ENCODE data around the gene AP2S1.
"Not testable (repeated sequence)": the region's sequence is repeated elsewhere in the genome, so short reads cannot be mapped to it uniquely, and the experiment has no call there.

AP2S1 gene

GRCh38 chr19:46880431-46880830 is 29.8 kb upstream of the AP2S1 start:
- H3K27ac Mint-ChIP-seq, result no peak overlapping the region
- H3K9me3 Mint-ChIP-seq, result no peaks in the 10 kb centered on the region
- peaks cover 4 to 5% of the 10 kb centered on the region in 2 donors for H3K36me3 Mint-ChIP-seq
- no peak for ATAC-seq (replicated peaks)
- no peak overlapping the region for H3K4me3 Mint-ChIP-seq
- peaks cover 4 to 5% of the 10 kb centered on the region in 2 donors for H3K4me1 Mint-ChIP-seq
- no peaks in the 10 kb centered on the region for H3K27me3 Mint-ChIP-seq
- no peak for DNase-seq

DNA sequence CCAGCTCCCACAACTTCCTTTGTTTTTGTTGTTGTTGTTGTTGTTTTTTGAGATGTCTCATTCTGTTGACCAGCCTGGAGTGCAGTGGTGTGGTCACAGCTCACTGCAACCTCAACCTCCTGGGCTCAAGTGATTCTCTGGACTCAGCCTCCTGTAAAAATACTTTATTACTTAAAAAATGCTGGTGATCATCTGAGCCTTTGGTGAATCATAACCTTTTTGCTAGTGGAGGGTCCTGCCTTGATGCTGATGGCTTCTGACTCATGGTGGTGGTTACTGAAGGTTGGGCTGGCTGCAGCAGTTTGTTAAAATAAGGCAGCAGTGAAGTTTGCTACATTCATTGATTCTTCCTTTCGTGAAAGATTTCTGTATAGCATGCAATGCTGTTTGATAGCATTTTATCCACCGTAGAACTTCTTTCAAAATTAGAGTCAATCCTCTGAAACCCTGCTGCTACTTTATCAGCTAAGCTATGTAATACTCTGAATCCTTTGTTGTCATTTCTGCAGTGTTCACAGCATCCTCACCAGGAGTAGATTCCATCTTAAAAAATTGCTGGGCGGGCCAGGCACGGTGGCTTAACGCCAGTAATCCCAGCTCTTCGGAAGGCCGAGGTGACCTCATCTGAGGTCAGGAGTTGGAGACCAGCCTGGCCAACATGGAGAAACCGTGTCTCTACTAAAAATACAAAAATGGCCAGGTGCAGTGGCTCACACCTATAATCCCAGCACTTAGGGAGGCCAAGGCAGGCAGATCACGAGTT is 28.1 kb upstream of the AP2S1 start:
- ATAC-seq (replicated peaks), result no peak
- no peaks in the 10 kb centered on the region for H3K9me3 Mint-ChIP-seq
- H3K36me3 Mint-ChIP-seq, result peaks cover 4 to 8% of the 10 kb centered on the region in 2 donors
- no peak for DNase-seq
- no peak overlapping the region for H3K27ac Mint-ChIP-seq
- H3K4me3 Mint-ChIP-seq, result no peak overlapping the region
- no peaks in the 10 kb centered on the region for H3K27me3 Mint-ChIP-seq
- peaks cover 4 to 5% of the 10 kb centered on the region in 2 donors for H3K4me1 Mint-ChIP-seq

DNA sequence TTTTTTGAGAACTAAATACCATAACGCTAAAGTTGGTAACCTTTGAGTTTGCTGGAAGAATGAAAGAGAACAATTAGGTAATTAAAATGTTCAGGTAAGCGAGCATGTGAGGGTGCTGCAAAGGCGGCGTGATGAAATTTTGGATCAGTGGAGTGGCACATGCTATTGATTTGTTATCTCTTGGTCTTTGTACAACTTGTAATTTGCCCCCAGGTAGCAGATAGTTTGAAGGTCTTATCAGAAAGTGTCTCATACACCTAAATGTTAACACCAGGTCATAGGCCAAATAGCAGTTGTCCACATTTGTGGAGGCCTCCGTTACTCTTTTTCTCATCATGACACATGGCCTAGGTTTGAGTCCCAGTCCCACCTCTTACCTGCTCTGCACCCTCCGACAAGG is 25.0 kb upstream of the AP2S1 start:
- Mint-ChIP-seq H3K27me3 (no peaks in the 10 kb centered on the region), H3K4me3 (no peak overlapping the region), H3K4me1 (no peaks in the 10 kb centered on the region), H3K27ac (no peak overlapping the region), H3K9me3 (no peaks in the 10 kb centered on the region), H3K36me3 (peaks cover 3 to 10% of the 10 kb centered on the region in 2 donors)
- DNase-seq, result no peak
- no peak for ATAC-seq (replicated peaks)

- no peak for ATAC-seq (replicated peaks)
- peaks cover 3 to 10% of the 10 kb centered on the region in 2 donors for H3K36me3 Mint-ChIP-seq
- no peak overlapping the region for H3K27ac Mint-ChIP-seq
- no peak for DNase-seq
- no peaks in the 10 kb centered on the region for H3K9me3 Mint-ChIP-seq
- H3K4me1 Mint-ChIP-seq, result no peaks in the 10 kb centered on the region
- H3K4me3 Mint-ChIP-seq, result no peak overlapping the region
- H3K27me3 Mint-ChIP-seq, result no peaks in the 10 kb centered on the region
Observed at GRCh38 chr19:46875234-46875633, 24.6 kb upstream of the AP2S1 start.

GRCh38 chr19:46872967-46873366 is 22.3 kb upstream of the AP2S1 start:
- Mint-ChIP-seq H3K4me1 (peaks cover 5 to 13% of the 10 kb centered on the region in 2 donors), H3K9me3 (no peaks in the 10 kb centered on the region), H3K27me3 (no peaks in the 10 kb centered on the region), H3K36me3 (peaks cover 3 to 8% of the 10 kb centered on the region in 2 donors), H3K27ac (peak overlapping the region; percentile 6), H3K4me3 (no peak overlapping the region)
- ATAC-seq (replicated peaks) (no peak), DNase-seq (no peak)

GRCh38 chr19:46871173-46871572 is 20.5 kb upstream of the AP2S1 start:
- not testable (repeated sequence) for DNase-seq; H3K4me3 Mint-ChIP-seq; ATAC-seq (replicated peaks); H3K36me3 Mint-ChIP-seq; H3K27me3 Mint-ChIP-seq; H3K27ac Mint-ChIP-seq; H3K9me3 Mint-ChIP-seq
- peaks cover 15 to 31% of the 10 kb centered on the region in 2 donors for H3K4me1 Mint-ChIP-seq

GRCh38 chr19:46868025-46868802 is 17.6 kb upstream of the AP2S1 start:
- no peaks in the 10 kb centered on the region for H3K27me3 Mint-ChIP-seq
- no peak for DNase-seq
- ATAC-seq (replicated peaks), result no peak
- no peak overlapping the region for H3K4me3 Mint-ChIP-seq
- no peaks in the 10 kb centered on the region for H3K9me3 Mint-ChIP-seq
- peaks cover 10 to 14% of the 10 kb centered on the region in 2 donors for H3K36me3 Mint-ChIP-seq
- no peak overlapping the region for H3K27ac Mint-ChIP-seq
- peaks cover 19 to 34% of the 10 kb centered on the region in 2 donors for H3K4me1 Mint-ChIP-seq

DNA sequence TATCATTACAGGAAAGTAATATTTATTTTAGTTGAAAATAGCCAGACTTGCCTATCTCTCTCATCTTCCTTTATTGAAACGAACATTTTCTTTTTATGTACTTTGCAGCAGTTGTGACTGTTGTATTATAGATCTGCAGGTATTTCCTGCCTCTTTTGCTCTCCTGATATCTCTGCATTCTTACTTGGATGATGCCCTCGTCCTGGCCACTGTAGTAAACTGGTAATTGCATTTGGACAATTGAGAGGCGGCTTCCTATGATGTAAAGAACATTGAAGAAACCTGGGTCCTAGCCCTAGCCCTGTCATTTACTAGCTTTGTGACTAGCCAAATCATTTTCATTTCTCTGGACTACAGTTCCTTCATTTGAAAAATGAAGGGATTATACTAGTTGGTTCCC is 16.5 kb upstream of the AP2S1 start:
- DNase-seq, result no peak
- ATAC-seq (replicated peaks), result no peak
- Mint-ChIP-seq H3K27ac (no peak overlapping the region), H3K27me3 (no peaks in the 10 kb centered on the region), H3K9me3 (no peaks in the 10 kb centered on the region), H3K4me1 (peaks cover 19 to 34% of the 10 kb centered on the region in 2 donors), H3K36me3 (peaks cover 5 to 11% of the 10 kb centered on the region in 2 donors), H3K4me3 (no peak overlapping the region)

- no peak overlapping the region for H3K27ac Mint-ChIP-seq
- H3K9me3 Mint-ChIP-seq, result no peaks in the 10 kb centered on the region
- DNase-seq, result no peak
- H3K4me3 Mint-ChIP-seq, result no peak overlapping the region
- no peaks in the 10 kb centered on the region for H3K27me3 Mint-ChIP-seq
- H3K36me3 Mint-ChIP-seq, result peaks cover 5 to 11% of the 10 kb centered on the region in 2 donors
- H3K4me1 Mint-ChIP-seq, result peaks cover 19 to 34% of the 10 kb centered on the region in 2 donors
- ATAC-seq (replicated peaks), result no peak
Observed at GRCh38 chr19:46866407-46867136, 15.9 kb upstream of the AP2S1 start.

DNA sequence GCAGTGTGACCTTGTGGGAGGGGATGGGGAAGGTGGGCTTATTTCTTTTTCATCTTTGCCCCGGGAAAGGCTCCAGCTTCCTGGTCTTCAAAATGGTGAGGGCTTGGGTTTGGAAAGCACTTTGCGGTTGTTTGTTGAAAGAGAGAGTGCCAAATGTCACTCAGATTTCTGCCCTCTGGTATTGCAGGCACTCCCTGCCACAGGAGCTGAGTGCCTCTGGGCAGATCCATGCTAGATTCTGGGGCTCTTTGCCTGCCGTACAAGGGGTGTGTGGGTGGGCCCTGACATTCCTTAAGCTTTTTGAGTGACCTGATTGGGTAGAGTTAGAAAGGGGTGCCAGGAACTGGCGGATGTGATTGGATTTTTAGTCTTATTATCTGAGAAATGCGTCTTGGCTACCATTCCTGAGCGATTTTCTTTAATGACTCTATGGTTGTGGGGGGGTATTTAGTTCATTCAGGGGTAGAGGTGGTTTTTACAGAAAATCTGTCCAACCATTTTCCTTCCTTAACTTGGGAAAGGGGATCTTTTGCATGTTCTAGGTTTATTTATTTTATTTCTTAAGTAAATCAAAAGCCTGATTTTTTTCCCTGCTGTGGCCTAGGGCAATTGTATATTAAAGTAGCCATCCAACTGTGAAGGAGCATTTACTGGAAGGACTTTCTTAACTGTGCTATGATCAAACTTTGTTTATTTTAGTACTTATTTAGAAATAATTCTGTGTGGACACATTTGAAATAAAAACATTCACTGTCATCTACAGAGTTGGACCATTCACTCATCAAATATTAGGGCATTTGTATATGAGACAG is 13.4 kb upstream of the AP2S1 start:
- DNase-seq (no peak), ATAC-seq (replicated peaks) (no peak)
- Mint-ChIP-seq H3K27me3 (no peaks in the 10 kb centered on the region), H3K4me3 (no peak overlapping the region), H3K27ac (no peak overlapping the region), H3K9me3 (peaks cover 3 to 4% of the 10 kb centered on the region in 2 donors), H3K4me1 (peaks cover 24 to 42% of the 10 kb centered on the region in 2 donors), H3K36me3 (peaks cover 10 to 16% of the 10 kb centered on the region in 2 donors)

- Mint-ChIP-seq H3K4me1 (peaks cover 22 to 36% of the 10 kb centered on the region in 2 donors), H3K27ac (no peak overlapping the region), H3K36me3 (peaks cover 11 to 16% of the 10 kb centered on the region in 2 donors), H3K27me3 (no peaks in the 10 kb centered on the region), H3K4me3 (no peak overlapping the region), H3K9me3 (peaks cover 3 to 4% of the 10 kb centered on the region in 2 donors)
- ATAC-seq (replicated peaks) (no peak), DNase-seq (no peak)
Observed at GRCh38 chr19:46862974-46863632, 12.5 kb upstream of the AP2S1 start.

GRCh38 chr19:46862503-46862834 is 11.8 kb upstream of the AP2S1 start:
- Mint-ChIP-seq H3K9me3 (peaks cover 3 to 4% of the 10 kb centered on the region in 2 donors), H3K4me1 (peaks cover 20 to 30% of the 10 kb centered on the region in 2 donors), H3K36me3 (peaks cover 11 to 16% of the 10 kb centered on the region in 2 donors), H3K27me3 (no peaks in the 10 kb centered on the region), H3K27ac (no peak overlapping the region), H3K4me3 (no peak overlapping the region)
- DNase-seq (no peak), ATAC-seq (replicated peaks) (no peak)

GRCh38 chr19:46861691-46862502 is 11.3 kb upstream of the AP2S1 start:
- H3K27me3 Mint-ChIP-seq, result no peaks in the 10 kb centered on the region
- peaks cover 3 to 4% of the 10 kb centered on the region in 2 donors for H3K9me3 Mint-ChIP-seq
- no peak overlapping the region for H3K4me3 Mint-ChIP-seq
- no peak for DNase-seq
- ATAC-seq (replicated peaks), result no peak
- peaks cover 16 to 24% of the 10 kb centered on the region in 2 donors for H3K4me1 Mint-ChIP-seq
- H3K36me3 Mint-ChIP-seq, result peaks cover 11 to 16% of the 10 kb centered on the region in 2 donors
- H3K27ac Mint-ChIP-seq, result no peak overlapping the region
